DND-41 (cell line): ENCODE data around the gene SFXN5.

Experiments used
- ATAC-seq: fragments of 200-7000 bp; cut with Tn5 transposase; 3 replicates; pipeline ENCODE4 v1.9.1; 2021; ENCODE audit warnings: low read depth; ENCODE audit not compliant: insufficient read depth
- DNase-seq: peaks from one replicate; pipeline ENCODE4 v3.0.0-alpha.2; 2020
- H2AFZ ChIP-seq: 2 replicates; pipeline ENCODE4 v1.6.0; 2012; ENCODE audit warnings: low read depth, low read length
- H3K27ac ChIP-seq: 2 replicates; pipeline ENCODE4 v1.5.1; 2012; ENCODE audit warnings: low read length, inconsistent platforms
- H3K27me3 ChIP-seq: fragments of 200-600 bp; sonication (generic); 2 replicates; pipeline ENCODE4 v1.6.0; 2012; ENCODE audit warnings: low read length, mild to moderate bottlenecking, inconsistent platforms; ENCODE audit not compliant: insufficient read depth, poor library complexity
- H3K36me3 ChIP-seq: 2 replicates; pipeline ENCODE4 v1.5.1; 2012; ENCODE audit warnings: low read length, inconsistent platforms; ENCODE audit not compliant: insufficient read depth
- H3K4me1 ChIP-seq: 2 replicates; pipeline ENCODE4 v1.5.1; 2012; ENCODE audit warnings: mild to moderate bottlenecking, low read length; ENCODE audit not compliant: insufficient read depth
- H3K4me2 ChIP-seq: 2 replicates; pipeline ENCODE4 v1.6.0; 2012; ENCODE audit warnings: mild to moderate bottlenecking, moderate library complexity, low read length, inconsistent platforms; ENCODE audit not compliant: insufficient read depth
- H3K4me3 ChIP-seq, 2 experiments: fragments of 200-600 bp in 1 of 2; shearing (Covaris generic) in 1 of 2; 2 replicates each; pipeline ENCODE4 v1.5.1; 2012 to 2016; ENCODE audit warnings: inconsistent platforms in 2 of 2, low read length in 2 of 2, mild to moderate bottlenecking in 2 of 2, low read depth in 1 of 2, moderate library complexity in 1 of 2
- H3K79me2 ChIP-seq: 2 replicates; pipeline ENCODE4 v1.6.0; 2012; ENCODE audit warnings: low read length, inconsistent platforms; ENCODE audit not compliant: insufficient read depth
- H3K9ac ChIP-seq: 2 replicates; pipeline ENCODE4 v1.6.0; 2012; ENCODE audit warnings: low read depth, mild to moderate bottlenecking, inconsistent platforms, low read length, moderate library complexity
- H3K9me3 ChIP-seq: 2 replicates; pipeline ENCODE4 v1.5.1; 2012; ENCODE audit warnings: low read length, moderate library complexity, mild to moderate bottlenecking, inconsistent platforms; ENCODE audit not compliant: insufficient read depth, severe bottlenecking
- H4K20me1 ChIP-seq: 2 replicates; pipeline ENCODE4 v1.6.0; 2012; ENCODE audit warnings: low read length; ENCODE audit not compliant: insufficient read depth
- EZH2 ChIP-seq: IDR thresholded peaks from 3 replicates; pipeline ENCODE4 v1.6.1; 2012; ENCODE audit warnings: borderline replicate concordance, low read depth, mild to moderate bottlenecking, moderate library complexity, low read length, inconsistent platforms; ENCODE audit not compliant: severe bottlenecking
- TF ChIP-seq, protein P1 (sequence below): IDR thresholded peaks from 2 replicates; pipeline ENCODE4 v1.5.1; 2012; ENCODE audit warnings: borderline replicate concordance, low read length, moderate library complexity, mild to moderate bottlenecking; ENCODE audit not compliant: poor library complexity, severe bottlenecking; ENCODE audit errors: extremely low read depth

Gene SFXN5

DNA sequence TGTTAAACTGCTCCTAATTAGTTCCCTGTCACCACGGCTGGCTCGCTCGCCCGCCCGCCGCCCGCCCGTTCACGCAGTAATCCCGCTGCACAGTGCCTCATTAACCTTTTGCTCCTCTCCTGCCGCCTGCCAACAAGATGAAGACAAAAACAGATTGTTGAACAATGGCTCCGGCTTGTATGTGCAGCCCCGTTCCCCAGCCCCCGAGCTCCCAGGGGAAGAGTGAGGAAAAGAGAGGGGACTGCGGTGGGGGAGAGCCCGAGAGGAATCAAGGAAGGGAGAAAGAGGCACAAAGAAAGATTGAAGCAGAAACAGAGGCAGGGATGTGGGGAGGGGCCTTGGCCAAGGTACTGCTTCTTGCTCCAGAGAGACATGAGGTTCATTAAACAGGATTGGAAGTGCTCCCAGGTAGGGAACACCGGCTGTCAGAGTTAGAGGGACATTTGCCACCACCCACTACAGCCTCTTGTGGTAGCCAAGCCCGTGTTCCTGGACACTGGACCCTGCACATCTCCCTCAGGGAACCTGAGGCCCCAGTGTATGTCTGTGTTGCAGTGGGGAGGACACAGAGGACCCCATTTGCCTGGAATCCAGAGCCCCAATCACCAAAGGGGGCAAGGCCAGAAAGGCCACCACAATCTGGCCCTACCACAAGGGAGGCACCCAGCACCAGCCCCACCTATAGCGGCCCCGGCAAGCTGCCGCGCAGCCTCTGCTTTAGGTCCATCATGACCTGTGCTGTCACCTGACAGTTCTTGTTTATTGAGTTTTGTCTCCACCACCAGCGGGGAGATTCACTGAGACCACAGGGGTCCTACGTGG is 116.1 kb downstream of the SFXN5 start:
- no peaks in the 10 kb centered on the region for H3K27me3 ChIP-seq
- no peak for TF ChIP-seq EZH2
- TF ChIP-seq, protein P1, sequence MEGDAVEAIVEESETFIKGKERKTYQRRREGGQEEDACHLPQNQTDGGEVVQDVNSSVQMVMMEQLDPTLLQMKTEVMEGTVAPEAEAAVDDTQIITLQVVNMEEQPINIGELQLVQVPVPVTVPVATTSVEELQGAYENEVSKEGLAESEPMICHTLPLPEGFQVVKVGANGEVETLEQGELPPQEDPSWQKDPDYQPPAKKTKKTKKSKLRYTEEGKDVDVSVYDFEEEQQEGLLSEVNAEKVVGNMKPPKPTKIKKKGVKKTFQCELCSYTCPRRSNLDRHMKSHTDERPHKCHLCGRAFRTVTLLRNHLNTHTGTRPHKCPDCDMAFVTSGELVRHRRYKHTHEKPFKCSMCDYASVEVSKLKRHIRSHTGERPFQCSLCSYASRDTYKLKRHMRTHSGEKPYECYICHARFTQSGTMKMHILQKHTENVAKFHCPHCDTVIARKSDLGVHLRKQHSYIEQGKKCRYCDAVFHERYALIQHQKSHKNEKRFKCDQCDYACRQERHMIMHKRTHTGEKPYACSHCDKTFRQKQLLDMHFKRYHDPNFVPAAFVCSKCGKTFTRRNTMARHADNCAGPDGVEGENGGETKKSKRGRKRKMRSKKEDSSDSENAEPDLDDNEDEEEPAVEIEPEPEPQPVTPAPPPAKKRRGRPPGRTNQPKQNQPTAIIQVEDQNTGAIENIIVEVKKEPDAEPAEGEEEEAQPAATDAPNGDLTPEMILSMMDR = no peak
- H3K4me3 ChIP-seq = no peak overlapping the region
- no peak overlapping the region for H3K9ac ChIP-seq
- H3K9me3 ChIP-seq = no peaks in the 10 kb centered on the region
- no peak overlapping the region for H2AFZ ChIP-seq
- DNase-seq (no peak), ATAC-seq (no peak)
- no peaks in the 10 kb centered on the region for H3K36me3 ChIP-seq
- H3K27ac ChIP-seq = no peak overlapping the region
- H3K4me2 ChIP-seq = no peak overlapping the region
- H3K4me1 ChIP-seq = no peaks in the 10 kb centered on the region
- H3K79me2 ChIP-seq = no peaks in the 10 kb centered on the region
- no peaks in the 10 kb centered on the region for H4K20me1 ChIP-seq

DNA sequence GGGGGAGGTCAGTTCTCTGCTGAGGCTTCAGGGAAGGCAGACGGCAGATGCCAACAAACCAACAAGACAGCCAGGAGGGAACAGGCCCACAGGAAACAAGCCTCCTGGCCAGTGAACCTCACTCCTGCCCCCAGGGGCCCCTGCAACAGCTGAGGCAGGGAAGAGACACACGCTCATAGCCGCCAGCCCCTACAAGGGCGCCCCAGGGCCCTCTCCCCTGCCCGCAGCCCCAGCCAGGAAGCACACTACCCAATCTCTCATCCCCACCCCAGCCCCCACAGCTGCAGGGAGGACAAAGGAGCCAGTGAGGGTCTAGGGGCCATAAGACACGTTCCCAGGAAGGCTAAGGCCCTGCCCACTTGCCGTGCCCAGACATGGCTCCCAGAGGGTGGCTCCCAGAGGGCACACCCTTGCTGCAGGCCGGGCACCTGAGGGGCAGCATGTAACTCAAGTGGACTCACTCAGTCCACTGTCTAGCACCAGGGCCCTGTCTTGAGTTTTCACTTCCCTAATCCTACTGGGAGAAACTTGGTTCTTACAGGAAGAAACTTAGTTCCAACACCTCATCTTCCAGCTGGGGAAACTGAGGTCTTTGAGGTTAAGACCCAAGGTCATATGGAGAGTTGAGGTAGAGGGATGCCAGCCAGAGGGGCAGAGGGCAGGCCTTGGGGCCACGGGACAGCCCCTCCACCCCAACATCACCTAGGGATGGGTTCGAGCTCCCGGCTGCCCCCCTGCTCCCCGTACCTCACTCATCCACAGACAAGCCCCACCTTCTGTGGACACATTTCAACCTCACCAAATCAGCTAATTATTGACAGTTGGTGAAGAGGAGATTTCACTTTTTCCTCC is 116.9 kb downstream of the SFXN5 start:
- ATAC-seq = no peak
- Histone ChIP-seq H3K4me2 (no peak overlapping the region), H3K36me3 (no peaks in the 10 kb centered on the region), H3K79me2 (no peaks in the 10 kb centered on the region), H3K9me3 (no peaks in the 10 kb centered on the region), H3K4me1 (no peaks in the 10 kb centered on the region), H3K4me3 (no peak overlapping the region), H2AFZ (no peak overlapping the region), H4K20me1 (no peaks in the 10 kb centered on the region), H3K27me3 (no peaks in the 10 kb centered on the region), H3K9ac (no peak overlapping the region), H3K27ac (no peak overlapping the region)
- TF ChIP-seq EZH2 = no peak
- TF ChIP-seq, protein P1 = no peak
- DNase-seq = no peak

DNA sequence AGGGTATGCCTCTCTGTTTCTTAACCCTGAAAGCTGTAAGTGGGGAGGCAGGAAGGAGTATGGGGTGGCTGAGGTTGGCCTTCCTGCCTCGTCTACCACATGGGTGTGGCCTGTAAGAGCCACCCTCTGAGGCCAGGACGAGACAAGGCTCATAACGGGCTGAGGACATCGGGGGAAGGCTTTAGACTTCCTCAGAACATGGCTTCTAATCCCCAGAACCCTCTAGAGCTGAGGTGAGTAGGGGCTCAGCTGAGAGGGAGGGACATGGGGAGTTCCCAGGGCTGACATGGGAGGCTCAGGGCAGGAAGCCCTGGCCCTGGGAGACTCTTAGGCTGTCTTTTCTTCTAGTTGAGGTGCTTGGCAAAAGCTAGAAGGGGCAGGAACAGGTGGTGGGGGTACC is 117.5 kb downstream of the SFXN5 start:
- Histone ChIP-seq H3K36me3 (no peaks in the 10 kb centered on the region), H4K20me1 (no peaks in the 10 kb centered on the region), H3K4me3 (no peak overlapping the region), H3K79me2 (no peaks in the 10 kb centered on the region), H2AFZ (no peak overlapping the region), H3K27me3 (no peaks in the 10 kb centered on the region), H3K4me1 (no peaks in the 10 kb centered on the region), H3K9ac (no peak overlapping the region), H3K9me3 (no peaks in the 10 kb centered on the region), H3K4me2 (no peak overlapping the region), H3K27ac (no peak overlapping the region)
- TF ChIP-seq EZH2 = no peak
- TF ChIP-seq, protein P1 = no peak
- ATAC-seq (peak; percentile 53; the same call in 2 of the 3 replicates), DNase-seq (no peak)
